ENCODE data around the gene ASIC2.

The ASIC2 gene

DNA sequence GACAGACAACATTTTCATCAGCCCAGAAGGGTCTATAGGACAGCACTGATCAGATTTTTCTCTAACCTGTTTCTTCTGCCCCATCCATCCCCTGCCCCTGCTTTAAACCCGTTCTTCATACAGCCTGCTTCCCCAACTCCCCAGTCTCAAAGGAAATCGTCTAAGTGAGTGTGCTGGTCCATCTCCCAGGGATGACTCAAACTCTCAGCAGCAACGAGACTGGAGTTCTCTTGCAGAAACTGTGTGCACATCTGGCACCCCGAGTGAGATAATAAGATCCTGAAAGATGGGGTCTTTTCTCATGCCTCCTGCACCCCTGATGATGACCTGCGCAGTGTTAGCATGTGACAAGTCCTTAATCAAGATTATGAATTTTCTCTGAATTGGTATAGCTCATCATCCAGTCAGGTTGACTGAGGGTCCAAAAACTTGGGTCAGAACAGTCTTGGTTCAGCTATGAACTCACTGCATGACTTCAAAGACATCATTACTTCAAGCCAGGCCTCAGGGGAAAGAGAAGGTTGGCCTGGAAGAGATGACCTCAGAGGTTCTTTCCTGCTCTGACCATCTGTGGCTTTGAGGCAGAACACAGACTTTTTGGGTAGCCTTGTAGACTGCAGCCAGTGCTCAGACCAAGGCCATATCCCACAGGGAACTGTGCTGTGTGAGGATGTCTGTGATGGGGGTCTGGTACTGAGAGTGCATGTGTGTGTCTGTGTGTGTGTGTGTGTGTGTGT is 183.6 kb downstream of the ASIC2 start:
- no peak for DNase-seq

DNA sequence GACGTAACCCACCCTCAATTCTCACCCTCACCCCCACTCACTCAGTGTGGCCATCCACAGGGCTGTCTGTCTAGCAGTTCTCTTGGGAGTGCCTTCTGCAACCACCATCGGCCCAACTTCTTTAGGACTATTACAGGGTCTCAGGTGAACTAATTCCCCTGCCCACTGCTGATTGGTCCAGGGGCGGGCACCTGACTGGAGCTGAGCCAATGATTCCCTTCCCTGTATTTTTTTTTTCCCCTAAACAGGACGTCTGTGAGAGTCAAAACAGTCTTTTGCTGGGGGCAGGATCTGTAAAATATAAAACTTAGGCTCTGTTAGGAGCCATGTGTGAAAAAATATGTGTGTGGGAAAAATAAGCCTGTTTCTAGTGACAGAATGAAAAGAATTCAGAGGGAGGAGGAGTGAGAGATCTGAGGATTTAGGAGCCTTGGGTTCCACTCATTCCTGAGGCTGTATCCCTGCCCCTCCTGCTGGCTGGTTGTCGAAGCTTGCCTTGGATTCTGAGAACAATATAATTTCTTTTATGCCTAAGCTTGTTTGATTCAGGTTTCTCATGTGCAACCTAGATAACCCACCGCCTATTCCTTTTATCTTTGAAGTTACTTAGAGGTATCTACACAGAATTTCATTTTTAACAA is 186.4 kb downstream of the ASIC2 start:
- no peak for DNase-seq

DNA sequence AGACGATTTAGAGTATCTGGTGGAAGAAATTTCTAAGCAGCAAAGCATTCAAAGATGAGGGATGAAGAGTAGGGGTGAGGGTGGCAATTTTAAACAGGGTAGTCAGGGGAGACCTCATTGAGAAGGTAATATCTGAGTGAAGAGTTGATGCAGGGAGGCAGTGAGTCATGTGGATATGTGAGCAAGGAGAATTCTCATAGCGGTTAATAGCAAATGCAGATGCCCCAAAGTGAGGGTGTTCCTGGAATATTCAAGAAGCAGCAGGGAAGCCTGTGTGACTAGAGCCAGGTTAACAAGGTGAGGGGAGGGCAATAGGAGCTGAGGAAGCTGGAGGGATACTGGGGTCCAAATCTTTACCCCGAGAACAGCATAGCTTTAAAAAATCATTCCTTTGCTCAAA is 187.2 kb downstream of the ASIC2 start:
- DNase-seq, result no peak

- DNase-seq, result no peak
Observed at GRCh38 chr17:33099906-33100305, 193.2 kb downstream of the ASIC2 start.

- DNase-seq, result no peak
Observed at GRCh38 chr17:33099252-33099651, 193.8 kb downstream of the ASIC2 start.

GRCh38 chr17:33097411-33097810 is 195.7 kb downstream of the ASIC2 start:
- no peak for DNase-seq

DNA sequence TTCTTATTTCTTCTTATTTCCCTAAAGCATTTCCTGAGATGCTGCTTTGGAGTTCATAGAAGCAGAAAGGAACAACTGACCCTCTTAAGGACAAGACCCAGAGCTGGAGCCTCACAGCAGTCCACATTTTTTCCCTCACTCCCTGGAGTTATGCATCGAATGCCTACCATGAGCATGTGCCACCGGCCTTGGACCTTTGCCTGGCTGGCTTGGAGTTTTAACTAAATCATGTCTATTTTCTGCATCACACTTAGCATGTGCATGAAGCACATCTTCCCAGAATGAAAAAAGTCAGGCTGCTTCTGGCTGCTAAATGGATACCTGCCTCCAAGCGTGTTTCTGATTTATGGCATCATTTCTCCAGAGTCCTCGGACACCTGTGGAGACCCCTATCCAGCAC is 196.9 kb downstream of the ASIC2 start:
- DNase-seq, result no peak

- DNase-seq, result no peak
Observed at GRCh38 chr17:33091271-33091670, 201.8 kb downstream of the ASIC2 start.

DNA sequence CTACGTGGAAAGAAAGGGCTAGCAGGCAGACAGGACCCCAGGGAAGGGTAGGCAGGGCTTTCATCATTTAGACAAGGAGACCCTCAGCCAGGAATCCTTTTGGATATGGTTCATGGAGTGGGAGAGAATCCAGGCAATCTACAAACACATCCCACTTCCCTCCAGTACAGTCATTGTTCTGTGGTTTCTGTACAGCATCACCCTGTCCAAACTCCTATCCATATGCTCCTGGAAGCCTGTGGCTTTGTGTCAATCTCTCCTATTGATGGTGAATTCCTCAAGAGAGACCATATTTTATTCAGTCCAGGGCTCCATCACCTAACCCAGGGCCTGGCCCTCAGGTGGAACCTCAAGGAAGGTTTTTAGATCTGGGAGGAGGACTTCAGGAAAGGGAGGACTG is 202.3 kb downstream of the ASIC2 start:
- DNase-seq, result no peak

DNA sequence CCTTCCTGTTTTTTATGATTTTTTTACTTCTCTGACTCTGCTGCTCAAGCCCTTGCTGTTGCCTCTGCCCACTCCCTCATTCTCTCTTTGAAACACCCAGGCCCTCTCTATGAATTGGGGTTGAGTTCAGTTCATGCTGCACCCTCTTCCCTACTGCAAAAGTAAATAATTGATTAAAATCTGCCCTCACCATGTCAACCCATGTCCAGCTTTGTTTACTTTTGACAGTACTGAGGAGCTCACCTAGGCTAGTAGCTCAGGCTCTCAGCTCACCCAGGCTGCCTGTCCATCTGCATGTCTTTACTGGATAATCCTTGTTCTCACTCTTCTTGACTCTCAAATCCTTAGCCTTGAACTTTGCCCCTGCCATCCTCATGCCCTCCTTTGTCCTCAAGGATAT is 206.2 kb downstream of the ASIC2 start:
- no peak for DNase-seq

DNA sequence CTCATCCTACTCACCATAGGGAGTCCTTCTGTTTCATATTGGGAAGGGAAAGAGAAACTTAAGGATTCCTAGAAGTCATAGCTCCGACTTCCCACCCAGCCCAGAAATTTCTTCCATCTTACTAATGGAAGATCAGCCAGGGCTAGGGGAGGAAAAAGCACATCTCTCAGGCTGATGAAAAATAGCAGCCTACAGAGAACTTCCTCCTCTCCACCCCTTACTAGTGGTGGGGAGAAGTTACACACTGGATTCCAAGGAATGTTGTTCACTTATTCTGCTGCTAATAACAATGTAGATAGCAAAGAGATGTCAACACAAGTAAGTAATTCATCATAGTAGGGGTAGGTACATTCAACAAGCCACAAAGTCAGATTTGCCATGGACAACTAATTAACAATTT is 207.1 kb downstream of the ASIC2 start:
- DNase-seq, result no peak

DNA sequence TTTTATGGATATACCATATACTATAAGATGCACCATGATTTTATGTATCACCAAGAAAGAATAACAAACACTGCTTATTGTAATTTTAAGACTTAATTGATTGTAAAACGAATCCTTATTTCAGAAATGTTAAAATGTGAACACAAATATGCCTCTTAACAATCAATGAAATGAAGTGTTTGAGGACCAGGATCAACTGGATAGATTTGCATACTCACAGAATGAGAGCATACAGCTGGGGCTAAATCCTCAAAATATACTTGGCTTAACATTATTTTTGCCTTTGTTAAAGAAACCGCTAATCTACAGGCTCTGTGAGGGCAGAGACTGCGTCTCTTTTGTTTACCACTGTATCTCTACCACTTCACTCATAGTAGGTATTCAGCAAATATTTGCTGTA is 207.8 kb downstream of the ASIC2 start:
- no peak for DNase-seq

- DNase-seq, result no peak
Observed at GRCh38 chr17:33084755-33085154, 208.3 kb downstream of the ASIC2 start.

GRCh38 chr17:33082529-33083173 is 210.4 kb downstream of the ASIC2 start:
- no peak for DNase-seq

DNA sequence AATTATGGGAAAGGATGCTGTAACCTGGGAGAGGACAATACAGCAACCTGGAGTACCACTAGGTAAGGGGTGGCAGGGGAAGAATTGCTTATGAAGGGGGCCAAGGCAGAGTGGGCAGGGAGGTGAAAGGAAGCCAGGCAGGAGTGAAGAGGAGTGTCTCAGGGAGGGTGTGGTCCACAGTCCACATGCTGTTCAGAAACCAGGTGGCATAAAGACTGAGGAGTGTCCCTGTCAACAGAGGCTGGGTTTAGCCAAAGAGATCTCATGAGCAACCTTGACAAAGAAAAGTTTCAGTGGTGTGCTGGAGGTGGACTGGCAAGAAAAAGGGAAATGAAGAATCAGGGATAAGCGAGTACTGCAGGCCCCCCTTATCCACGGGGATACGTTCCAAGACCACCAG is 213.0 kb downstream of the ASIC2 start:
- DNase-seq, result no peak

DNA sequence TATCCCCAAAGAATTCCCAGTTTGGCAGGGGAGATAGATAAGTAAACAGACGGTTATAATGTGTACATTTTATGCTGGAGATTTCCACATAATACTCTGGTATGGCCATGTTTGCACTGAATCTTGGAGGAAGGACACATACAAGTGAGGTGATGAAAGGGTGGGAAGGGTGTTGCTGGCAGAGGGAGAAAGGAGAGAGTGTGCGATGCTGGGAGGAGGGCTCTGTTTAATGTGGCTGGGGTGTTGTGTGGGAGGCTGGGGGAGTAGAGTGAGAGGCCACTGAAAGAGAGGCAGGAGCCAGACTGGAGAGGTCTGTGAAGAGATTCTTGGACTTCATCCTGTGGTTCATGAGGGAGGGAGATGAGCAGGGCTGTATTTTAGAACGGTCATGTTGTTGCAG is 213.9 kb downstream of the ASIC2 start:
- DNase-seq, result no peak

- DNase-seq, result no peak
Observed at GRCh38 chr17:33076979-33077378, 216.1 kb downstream of the ASIC2 start.

GRCh38 chr17:33073416-33073815 is 219.7 kb downstream of the ASIC2 start:
- no peak for DNase-seq

DNA sequence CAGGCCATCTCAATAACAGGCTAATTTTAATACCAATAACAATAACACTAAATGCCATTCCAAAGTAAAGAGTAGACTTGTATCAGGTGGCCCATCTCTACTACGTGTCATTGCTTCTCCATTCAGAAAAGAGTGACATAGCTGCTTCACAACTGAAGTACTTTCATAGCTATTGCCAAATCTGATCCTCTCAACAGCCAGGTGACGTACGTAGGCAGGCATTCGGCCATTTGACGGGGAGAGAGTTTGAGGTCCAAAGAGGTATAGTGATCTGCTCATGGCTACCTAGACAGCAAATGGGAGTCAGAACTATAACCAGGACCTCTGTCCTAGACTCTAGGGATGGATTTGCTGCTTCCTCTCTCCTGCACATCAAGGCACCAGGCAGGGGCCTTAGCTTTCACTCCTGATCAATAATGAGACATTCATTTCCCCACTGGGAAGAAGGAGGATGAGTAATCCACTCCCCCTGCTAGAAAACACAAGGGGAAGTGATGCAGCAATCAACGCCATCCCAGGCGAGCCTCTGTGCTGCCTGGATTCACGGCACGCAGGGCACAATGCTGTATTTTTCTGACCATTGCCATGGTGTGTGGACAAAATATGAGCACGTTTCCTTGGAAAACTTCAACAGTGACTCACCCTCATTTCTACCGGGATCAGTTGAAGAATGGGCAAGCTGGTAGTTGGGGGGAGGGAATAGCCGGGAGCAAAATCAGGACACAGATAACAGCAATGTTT is 220.5 kb downstream of the ASIC2 start:
- no peak for DNase-seq

- DNase-seq, result no peak
Observed at GRCh38 chr17:33071656-33072055, 221.4 kb downstream of the ASIC2 start.

- no peak for DNase-seq
Observed at GRCh38 chr17:33057564-33057963, 235.5 kb downstream of the ASIC2 start.

GRCh38 chr17:33056399-33057146 is 236.5 kb downstream of the ASIC2 start:
- no peak for DNase-seq

GRCh38 chr17:33055746-33056145 is 237.3 kb downstream of the ASIC2 start:
- DNase-seq, result no peak

All from Kasumi-1 (cell line).